ENCODE data around the gene POU2F2.

The POU2F2 gene

GRCh38 chr19:42174958-42175734 is 42.9 kb upstream of the POU2F2 start:
- no peak for TF ChIP-seq CTCF (IDR thresholded peaks at IDR 0.05; ENCODE audit: low read depth, low read length, missing control alignments)
- no peak overlapping the region for H3K4me3 ChIP-seq (ENCODE audit: low read depth, low read length)
- no peak for DNase-seq (ENCODE audit: low read depth)

GRCh38 chr19:42174188-42174587 is 41.9 kb upstream of the POU2F2 start:
- no peak overlapping the region for H3K4me3 ChIP-seq (ENCODE audit: low read depth, low read length)
- TF ChIP-seq CTCF (IDR thresholded peaks at IDR 0.05; ENCODE audit: low read depth, low read length, missing control alignments): no peak
- DNase-seq (ENCODE audit: low read depth): no peak

GRCh38 chr19:42173695-42174094 is 41.4 kb upstream of the POU2F2 start:
- DNase-seq (ENCODE audit: low read depth): no peak
- no peak for TF ChIP-seq CTCF (IDR thresholded peaks at IDR 0.05; ENCODE audit: low read depth, low read length, missing control alignments)
- no peak overlapping the region for H3K4me3 ChIP-seq (ENCODE audit: low read depth, low read length)

GRCh38 chr19:42172261-42172660 is 40.0 kb upstream of the POU2F2 start:
- no peak for DNase-seq (ENCODE audit: low read depth)
- no peak for TF ChIP-seq CTCF (IDR thresholded peaks at IDR 0.05; ENCODE audit: low read depth, low read length, missing control alignments)
- H3K4me3 ChIP-seq (ENCODE audit: low read depth, low read length): no peak overlapping the region

- no peak for TF ChIP-seq CTCF (IDR thresholded peaks at IDR 0.05; ENCODE audit: low read depth, low read length, missing control alignments)
- H3K4me3 ChIP-seq (ENCODE audit: low read depth, low read length): no peak overlapping the region
- no peak for DNase-seq (ENCODE audit: low read depth)
Observed at GRCh38 chr19:42170715-42171114, 38.5 kb upstream of the POU2F2 start.

GRCh38 chr19:42169486-42170413 is 37.5 kb upstream of the POU2F2 start:
- DNase-seq (ENCODE audit: low read depth): no peak
- H3K4me3 ChIP-seq (ENCODE audit: low read depth, low read length): no peak overlapping the region
- no peak for TF ChIP-seq CTCF (IDR thresholded peaks at IDR 0.05; ENCODE audit: low read depth, low read length, missing control alignments)

Measured in GM12864 (cell line).